Transverse colon (tissue), 4 donors: ENCODE measurements around the gene PICK1. TPM values are rescaled to one million over a fixed set of nuclear protein-coding genes. Genes with fewer than 3 reads are reported as not detected.
A peak's percentile ranks its signal among the peaks of the same experiment; 100 is the strongest.
"Not testable (repeated sequence)": the region's sequence is repeated elsewhere in the genome, so short reads cannot be mapped to it uniquely, and the experiment has no call there.

Experiments used
- DNase-seq: peaks from one replicate; pipeline ENCODE4 v3.0.0-alpha.2; 2019
- H3K27ac ChIP-seq, 4 donors: fragments of 200-600 bp; sonication (generic); 2 replicates each; pipeline ENCODE4 v1.5.1; 2016 to 2018; ENCODE audit warnings: inconsistent platforms in 4 of 4
- H3K27me3 ChIP-seq: fragments of 200-600 bp; sonication (generic); 2 replicates; pipeline ENCODE4 v1.5.1; 2017; ENCODE audit warnings: inconsistent platforms
- H3K36me3 ChIP-seq, 4 donors: fragments of 200-600 bp; sonication (generic); 2 replicates each; pipeline ENCODE4 v1.5.1; 2017 to 2019; ENCODE audit warnings: inconsistent platforms in 4 of 4
- H3K4me1 ChIP-seq, 4 donors: fragments of 200-600 bp; sonication (generic); 2 replicates each; pipeline ENCODE4 v1.5.1; 2017 to 2020; ENCODE audit warnings: inconsistent platforms in 4 of 4
- H3K4me3 ChIP-seq, 4 donors: fragments of 200-600 bp; sonication (generic); 1 replicate in 1 of 4; 2 replicates in 3 of 4; pipeline versions ENCODE4 v1.5.1 to v1.6.1; 2017 to 2019; ENCODE audit warnings: inconsistent platforms in 4 of 4
- H3K9me3 ChIP-seq, 2 donors: fragments of 200-600 bp; sonication (generic); 2 replicates each; pipeline ENCODE4 v1.5.1; 2017 to 2019; ENCODE audit warnings: inconsistent platforms in 2 of 2
- CTCF ChIP-seq, 5 experiments: fragments of 200-600 bp in 3 of 5; fragments of 450-650 bp in 2 of 5; sonication (generic) in 3 of 5; IDR thresholded peaks; 1 replicate in 2 of 5; 2 replicates in 3 of 5; pipeline ENCODE4 v1.5.1; 2016 to 2017; ENCODE audit warnings: antibody characterized with exemption in 5 of 5, inconsistent platforms in 3 of 5, mild to moderate bottlenecking in 2 of 5, moderate library complexity in 1 of 5
- EP300 ChIP-seq: sonication (generic); formaldehyde crosslinking; IDR thresholded peaks from one replicate; pipeline ENCODE4 v1.6.1; 2017; ENCODE audit warnings: antibody characterized with exemption, low read depth
- POLR2A ChIP-seq: fragments of 450-650 bp; IDR thresholded peaks from one replicate; pipeline ENCODE4 v1.6.1; 2016; ENCODE audit warnings: antibody characterized with exemption, mild to moderate bottlenecking, moderate library complexity
- POLR2AphosphoS5 ChIP-seq, 3 donors: sonication (generic); formaldehyde crosslinking; IDR thresholded peaks; one replicate each; pipeline ENCODE4 v1.6.1; 2016; ENCODE audit warnings: antibody characterized with exemption in 3 of 3
- WGBS, 2 donors: methylation state at CpG; one replicate each; pipeline ENCODE4 v1.1.5; 2018; ENCODE audit warnings: low coverage in 1 of 2; 5-methylcytosine and 5-hydroxymethylcytosine counted together
- in situ Hi-C, 4 donors: fragments of 200-750 bp; cut with MboI; loops; one replicate each; pipeline versions ENCODE4 v1.15.0 to v1.15.1; 2017; ENCODE audit warnings: low sequenced_read_pairs in 3 of 4, low pct_ligation_motif_present in 1 of 4, low pct_unique_long_range_greater_than_20kb in 1 of 4
- intact Hi-C: fragments of 100-400 bp; cut with DNase I; formaldehyde crosslinking; loops from one replicate; pipeline ENCODE4 v1.15.1; 2023; ENCODE audit warnings: low total_unique reads
- total RNA-seq, 4 donors: library from RNA; depleted of rRNA; stranded (reverse); fragments of >200 nt; gene quantifications; one replicate each; pipeline ENCODE4 v1.1.0, GENCODE V29; 2016

The PICK1 gene
- total RNA-seq, 4 donors from 2014 or later, result 34.3 to 127 (median 69.3) TPM

- no peak overlapping the region for H3K4me3 ChIP-seq
- H3K4me1 ChIP-seq, result peaks cover 4 to 22% (median 21%) of the 10 kb centered on the region in 4 donors
- intact Hi-C loops, result loop anchor here (1.0 kb wide), 1 partner anchor 28 kb away; no protein-coding TSS in a partner anchor
- WGBS, 2 donors, result 76% methylated on average over 22 of the region's 22 CpGs; no CpG with 5 or more reads in 1 of the 2 donors
- H3K27me3 ChIP-seq, result peaks cover 27% of the 10 kb centered on the region
- H3K36me3 ChIP-seq, result peaks cover 0 to 13% (median 0%) of the 10 kb centered on the region in 4 donors
- in situ Hi-C loops, result no loop called here
- no peak for DNase-seq
- no peak for TF ChIP-seq POLR2AphosphoS5 (IDR thresholded peaks at IDR 0.05)
- no peak for TF ChIP-seq POLR2A
- no peak for TF ChIP-seq EP300
- no peak for TF ChIP-seq CTCF (IDR thresholded peaks at IDR 0.05)
- no peak overlapping the region for H3K27ac ChIP-seq
- no peaks in the 10 kb centered on the region for H3K9me3 ChIP-seq
Measured at GRCh38 chr22:38078046-38078840, 21.0 kb downstream of the PICK1 start.

- H3K36me3 ChIP-seq, result peaks cover 0 to 11% (median 0%) of the 10 kb centered on the region in 4 donors
- 91 to 100% methylated on average over 1 to 2 of the region's 2 CpGs for WGBS, 2 donors
- H3K4me3 ChIP-seq, intact Hi-C loops, DNase-seq, in situ Hi-C loops, H3K9me3 ChIP-seq, H3K27ac ChIP-seq: not testable (repeated sequence)
- H3K27me3 ChIP-seq, result peaks cover 27% of the 10 kb centered on the region
- peaks cover 4 to 22% (median 21%) of the 10 kb centered on the region in 4 donors for H3K4me1 ChIP-seq
Measured at GRCh38 chr22:38079208-38079607, 22.0 kb downstream of the PICK1 start.

GRCh38 chr22:38079804-38080203 is 22.6 kb downstream of the PICK1 start:
- 83 to 92% methylated on average over 1 to 7 of the region's 7 CpGs for WGBS, 2 donors
- no peak overlapping the region for H3K4me3 ChIP-seq
- peaks cover 27% of the 10 kb centered on the region for H3K27me3 ChIP-seq
- no peak for DNase-seq
- no peaks in the 10 kb centered on the region for H3K9me3 ChIP-seq
- H3K36me3 ChIP-seq, result peaks cover 0 to 5% (median 0%) of the 10 kb centered on the region in 4 donors
- H3K4me1 ChIP-seq, result peaks cover 4 to 22% (median 21%) of the 10 kb centered on the region in 4 donors
- TF ChIP-seq EP300 (no peak), POLR2AphosphoS5 (IDR thresholded peaks at IDR 0.05) (no peak), CTCF (IDR thresholded peaks at IDR 0.05) (no peak)
- H3K27ac ChIP-seq, result no peak overlapping the region
- intact Hi-C loops, result no loop called here
- in situ Hi-C loops, result no loop called here

- no peak for TF ChIP-seq POLR2A
- in situ Hi-C loops, result no loop called here
- no peak for DNase-seq
- Histone ChIP-seq H3K27ac (no peak overlapping the region), H3K36me3 (no peaks in the 10 kb centered on the region), H3K4me3 (peak overlapping the region in 2 of 4 donors; percentile 34 to 45), H3K27me3 (peaks cover 27% of the 10 kb centered on the region), H3K9me3 (no peaks in the 10 kb centered on the region), H3K4me1 (peaks cover 4 to 22% (median 21%) of the 10 kb centered on the region in 4 donors)
- intact Hi-C loops, result no loop called here
- WGBS, 2 donors, result 72 to 81% methylated on average over 2 to 9 of the region's 11 CpGs
Measured at GRCh38 chr22:38080474-38080849, 23.3 kb downstream of the PICK1 start.

GRCh38 chr22:38080850-38081635 is 23.8 kb downstream of the PICK1 start:
- H3K4me1 ChIP-seq, result peaks cover 4 to 22% (median 21%) of the 10 kb centered on the region in 4 donors
- peaks cover 27% of the 10 kb centered on the region for H3K27me3 ChIP-seq
- DNase-seq, result peak; percentile 22
- H3K27ac ChIP-seq, result no peak overlapping the region
- no peaks in the 10 kb centered on the region for H3K9me3 ChIP-seq
- intact Hi-C loops, result no loop called here
- in situ Hi-C loops, result no loop called here
- H3K36me3 ChIP-seq, result no peaks in the 10 kb centered on the region
- TF ChIP-seq CTCF (IDR thresholded peaks at IDR 0.05) (no peak), POLR2AphosphoS5 (IDR thresholded peaks at IDR 0.05) (peak in 1 of 3 donors; percentile 9), POLR2A (no peak), EP300 (no peak)
- H3K4me3 ChIP-seq, result peak overlapping the region in 3 of 4 donors; percentile 12 to 45 (median 34)
- 15 to 32% methylated on average over 13 to 50 of the region's 110 CpGs for WGBS, 2 donors
